B cell (primary cell): Measurements from ENCODE around the gene PRSS48. TPM values are rescaled to one million over a fixed set of nuclear protein-coding genes. Genes with fewer than 3 reads are reported as not detected.

ENCODE experiments used
- ATAC-seq: fragments of 200-7000 bp; cut with Tn5 transposase; one replicate; pipeline ENCODE4 v1.10.0; 2021; ENCODE audit warnings: low read depth, mild to moderate bottlenecking, moderate number of reproducible peaks, moderate library complexity
- CTCF ChIA-PET: fragments of 350-600 bp; sonication (Branson Sonifier 250); formaldehyde crosslinking; loops from one replicate; lab custom pipeline; 2021; ENCODE audit warnings: antibody characterized with exemption, inconsistent platforms; lab: Charles Lee
- POLR2A ChIA-PET: fragments of 350-600 bp; sonication (Branson Sonifier 250); formaldehyde crosslinking; loops from one replicate; lab custom pipeline; 2021; ENCODE audit warnings: antibody characterized with exemption; lab: Charles Lee
- DNase-seq: peaks from one replicate; pipeline ENCODE4 v3.0.0; 2013
- H2AFZ ChIP-seq: 2 replicates; pipeline ENCODE4 v1.6.1; 2012; ENCODE audit warnings: mild to moderate bottlenecking, low read depth, low read length; ENCODE audit not compliant: insufficient read depth, poor library complexity, severe bottlenecking
- H3K27ac ChIP-seq, 2 donors: 1 replicate in 1 of 2; 2 replicates in 1 of 2; pipeline ENCODE4 v1.5.1; 2012 to 2013; ENCODE audit warnings: low read length in 2 of 2, mild to moderate bottlenecking in 2 of 2, moderate library complexity in 1 of 2
- H3K27me3 ChIP-seq, 4 experiments: fragments of 200-600 bp in 1 of 4; sonication (generic) in 1 of 4; replicated peaks in 1 of 4; 1 replicate in 2 of 4; 2 replicates in 2 of 4; pipeline versions ENCODE4 v1.6.1 to v1.7.0; 2013 to 2016; ENCODE audit warnings: low read length in 3 of 4, mild to moderate bottlenecking in 2 of 4, mixed read lengths in 1 of 4, moderate library complexity in 1 of 4; ENCODE audit not compliant: insufficient read depth in 4 of 4, control insufficient read depth in 3 of 4; ENCODE audit errors: control extremely low read depth in 1 of 4
- H3K36me3 ChIP-seq, 2 experiments: replicated peaks in 1 of 2; 1 replicate in 1 of 2; 2 replicates in 1 of 2; pipeline versions ENCODE4 v1.6.1 to v1.7.1; 2013; ENCODE audit warnings: low read length in 1 of 2; ENCODE audit not compliant: insufficient read depth in 2 of 2, control insufficient read depth in 1 of 2; ENCODE audit errors: control extremely low read depth in 1 of 2, extremely low read depth in 1 of 2
- H3K4me1 ChIP-seq, 2 donors: fragments of 200-600 bp in 1 of 2; sonication (generic) in 1 of 2; 1 replicate in 1 of 2; 2 replicates in 1 of 2; pipeline versions ENCODE4 v1.5.1 to v1.6.1; 2013 to 2017; ENCODE audit warnings: low read length in 2 of 2; ENCODE audit not compliant: control insufficient read depth in 2 of 2, insufficient read depth in 2 of 2
- H3K4me2 ChIP-seq: replicated peaks from 2 replicates; pipeline ENCODE3; 2012; ENCODE audit warnings: mild to moderate bottlenecking, low read depth, low read length; ENCODE audit not compliant: poor library complexity, severe bottlenecking
- H3K4me3 ChIP-seq, 5 experiments: fragments of 200-600 bp in 1 of 5; sonication (generic) in 1 of 5; 1 replicate in 3 of 5; 2 replicates in 2 of 5; pipeline versions ENCODE4 v1.5.1 to v1.7.0; 2011 to 2016; ENCODE audit warnings: low read length in 4 of 5, mild to moderate bottlenecking in 4 of 5, low read depth in 2 of 5, control low read depth in 1 of 5, moderate library complexity in 1 of 5; ENCODE audit not compliant: insufficient read depth in 1 of 5; ENCODE audit errors: control extremely low read depth in 1 of 5, extremely low read depth in 1 of 5
- H3K79me2 ChIP-seq: fragments of 200-600 bp; sonication (generic); one replicate; pipeline ENCODE4 v1.6.0; 2016; ENCODE audit warnings: low read length; ENCODE audit not compliant: control insufficient read depth, insufficient read depth
- H3K9ac ChIP-seq: fragments of 200-600 bp; sonication (generic); 2 replicates; pipeline ENCODE4 v1.6.1; 2017; ENCODE audit warnings: mild to moderate bottlenecking, low read length, moderate library complexity
- H3K9me3 ChIP-seq, 3 donors: one replicate each; pipeline versions ENCODE4 v1.6.1 to v1.7.1; 2013; ENCODE audit warnings: low read length in 2 of 3; ENCODE audit not compliant: control insufficient read depth in 2 of 3, insufficient read depth in 1 of 3; ENCODE audit errors: control extremely low read depth in 1 of 3
- H4K20me1 ChIP-seq: 2 replicates; pipeline ENCODE4 v1.6.0; 2012; ENCODE audit warnings: mild to moderate bottlenecking, low read length; ENCODE audit not compliant: insufficient read depth, control insufficient read depth, poor library complexity, severe bottlenecking
- H3K27ac Mint-ChIP-seq: one replicate; pipeline ENCODE4 v1.8.0; 2021; ENCODE audit warnings: mixed read lengths
- H3K27me3 Mint-ChIP-seq: one replicate; pipeline ENCODE4 v1.8.0; 2021; ENCODE audit warnings: mixed read lengths
- H3K4me1 Mint-ChIP-seq: one replicate; pipeline ENCODE4 v1.8.0; 2021; ENCODE audit warnings: mixed read lengths
- H3K4me3 Mint-ChIP-seq: one replicate; pipeline ENCODE4 v1.8.0; 2021; ENCODE audit warnings: mixed read lengths
- H3K9me3 Mint-ChIP-seq: one replicate; pipeline ENCODE4 v1.8.0; 2022; ENCODE audit warnings: mixed read lengths; ENCODE audit not compliant: insufficient read depth
- EZH2 ChIP-seq: IDR thresholded peaks from 2 replicates; pipeline ENCODE4 v1.6.1; 2012; ENCODE audit warnings: borderline replicate concordance, low read depth, mild to moderate bottlenecking, moderate library complexity, low read length; ENCODE audit not compliant: insufficient read depth, poor library complexity, severe bottlenecking
- WGBS: methylation state at CpG from one replicate; pipeline ENCODE4 v1.1.5; 2013; ENCODE audit warnings: missing lambda C conversion rate; ENCODE audit not compliant: insufficient coverage; 5-methylcytosine and 5-hydroxymethylcytosine counted together
- intact Hi-C: fragments of 100-400 bp; cut with micrococcal nuclease; formaldehyde crosslinking; loops from one replicate; pipeline ENCODE4 v1.10.0; 2022
- polyA plus RNA-seq: library from polyadenylated mRNA; depleted of rRNA; stranded (reverse); fragments of >200 nt; gene quantifications from 2 replicates; pipeline ENCODE4 v1.2.3, GENCODE V29; 2012
- total RNA-seq, 2 donors: library from RNA; stranded (reverse); fragments of 120-200 nt in 1 of 2; gene quantifications; 1 replicate in 1 of 2; 2 replicates in 1 of 2; pipeline versions ENCODE4 v1.2.3 to v1.2.4, GENCODE V29; 2013 to 2022
- TF ChIP-seq, protein P1 (sequence below): fragments of 200-600 bp; IDR thresholded peaks from one replicate; pipeline ENCODE4 v1.8.0; 2022; ENCODE audit warnings: antibody characterized with exemption, mild to moderate bottlenecking

PRSS48 gene
- total and polyA plus RNA-seq, 2 donors (not counting 1 experiment from before 2014, with no cell fraction given): not detected

DNA sequence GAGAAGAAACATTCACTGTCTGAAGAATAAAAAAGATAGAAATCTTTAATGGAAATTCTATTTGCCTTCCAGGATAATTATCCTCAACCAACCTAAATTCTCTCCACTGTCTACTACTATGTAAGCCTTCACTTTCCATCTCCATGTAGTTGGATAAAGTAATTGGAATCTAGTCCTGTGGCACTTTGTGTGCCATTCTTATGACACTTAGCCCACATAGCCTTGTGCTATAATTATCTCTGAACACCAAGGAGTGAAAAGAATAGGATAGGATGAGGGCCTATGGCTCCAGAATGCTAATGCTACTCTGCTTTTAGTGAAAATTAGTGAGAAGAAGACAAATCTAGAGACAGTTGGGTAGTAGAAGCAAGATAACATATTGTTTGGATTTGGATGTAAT lies 20.2 kb downstream of the PRSS48 start:
- Mint-ChIP-seq H3K4me3 (no peak overlapping the region), H3K27ac (no peak overlapping the region), H3K4me1 (no peaks in the 10 kb centered on the region), H3K9me3 (no peaks in the 10 kb centered on the region), H3K27me3 (peaks cover 6% of the 10 kb centered on the region)
- Histone ChIP-seq H3K27me3 (no peaks in the 10 kb centered on the region), H3K36me3 (no peaks in the 10 kb centered on the region), H3K4me2 (no peak overlapping the region), H3K9me3 (peaks cover 0 to 1% (median 0%) of the 10 kb centered on the region in 3 donors), H4K20me1 (no peaks in the 10 kb centered on the region), H3K79me2 (no peaks in the 10 kb centered on the region), H3K4me3 (no peak overlapping the region), H2AFZ (no peak overlapping the region), H3K9ac (no peak overlapping the region), H3K27ac (no peak overlapping the region), H3K4me1 (no peaks in the 10 kb centered on the region)
- CTCF ChIA-PET: no interaction called here
- DNase-seq (no peak), ATAC-seq (no peak)
- no peak for TF ChIP-seq EZH2
- TF ChIP-seq, protein P1, sequence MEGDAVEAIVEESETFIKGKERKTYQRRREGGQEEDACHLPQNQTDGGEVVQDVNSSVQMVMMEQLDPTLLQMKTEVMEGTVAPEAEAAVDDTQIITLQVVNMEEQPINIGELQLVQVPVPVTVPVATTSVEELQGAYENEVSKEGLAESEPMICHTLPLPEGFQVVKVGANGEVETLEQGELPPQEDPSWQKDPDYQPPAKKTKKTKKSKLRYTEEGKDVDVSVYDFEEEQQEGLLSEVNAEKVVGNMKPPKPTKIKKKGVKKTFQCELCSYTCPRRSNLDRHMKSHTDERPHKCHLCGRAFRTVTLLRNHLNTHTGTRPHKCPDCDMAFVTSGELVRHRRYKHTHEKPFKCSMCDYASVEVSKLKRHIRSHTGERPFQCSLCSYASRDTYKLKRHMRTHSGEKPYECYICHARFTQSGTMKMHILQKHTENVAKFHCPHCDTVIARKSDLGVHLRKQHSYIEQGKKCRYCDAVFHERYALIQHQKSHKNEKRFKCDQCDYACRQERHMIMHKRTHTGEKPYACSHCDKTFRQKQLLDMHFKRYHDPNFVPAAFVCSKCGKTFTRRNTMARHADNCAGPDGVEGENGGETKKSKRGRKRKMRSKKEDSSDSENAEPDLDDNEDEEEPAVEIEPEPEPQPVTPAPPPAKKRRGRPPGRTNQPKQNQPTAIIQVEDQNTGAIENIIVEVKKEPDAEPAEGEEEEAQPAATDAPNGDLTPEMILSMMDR: no peak
- intact Hi-C loops: no loop called here
- POLR2A ChIA-PET: no interaction called here

DNA sequence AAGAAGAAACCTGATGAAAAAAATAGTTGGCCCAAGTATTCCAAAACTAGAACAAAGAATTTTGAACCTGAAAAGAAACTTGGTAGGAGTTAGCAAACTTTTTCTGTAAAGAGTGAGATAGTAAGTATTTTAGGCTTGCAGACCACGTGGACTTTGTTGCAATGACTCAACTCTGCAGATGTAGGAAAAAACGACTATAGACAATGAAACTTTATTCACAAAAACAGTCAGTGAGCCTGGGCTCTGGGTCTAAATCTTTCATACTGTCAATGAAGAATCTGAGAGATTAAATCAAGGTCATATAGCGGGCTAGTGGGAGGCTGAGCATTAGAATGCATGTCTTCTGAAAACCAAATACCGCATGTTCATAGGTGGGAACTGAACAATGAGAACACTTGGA lies 25.5 kb downstream of the PRSS48 start:
- TF ChIP-seq, protein P1: no peak
- no peak for TF ChIP-seq EZH2
- Histone ChIP-seq H3K27ac (no peak overlapping the region), H3K36me3 (no peaks in the 10 kb centered on the region), H3K79me2 (no peaks in the 10 kb centered on the region), H3K4me2 (no peak overlapping the region), H3K27me3 (no peaks in the 10 kb centered on the region), H3K9ac (no peak overlapping the region), H3K9me3 (peaks cover 0 to 3% (median 2%) of the 10 kb centered on the region in 3 donors), H3K4me1 (no peaks in the 10 kb centered on the region), H3K4me3 (no peak overlapping the region), H2AFZ (no peak overlapping the region), H4K20me1 (no peaks in the 10 kb centered on the region)
- Mint-ChIP-seq H3K27ac (no peak overlapping the region), H3K4me3 (no peak overlapping the region), H3K27me3 (peaks cover 6% of the 10 kb centered on the region), H3K4me1 (no peaks in the 10 kb centered on the region), H3K9me3 (no peaks in the 10 kb centered on the region)
- no peak for DNase-seq
- POLR2A ChIA-PET: no interaction called here
- CTCF ChIA-PET: no interaction called here
- ATAC-seq: no peak
- WGBS: 100% methylated on average over 2 of the region's 4 CpGs
- intact Hi-C loops: no loop called here
